ENCODE data around the gene AKT1S1. TPM values are rescaled to one million over a fixed set of nuclear protein-coding genes. Genes with fewer than 3 reads are reported as not detected.

The AKT1S1 gene
- total and polyA plus RNA-seq, 2 of the 13 experiments (the other 11 are each of a cell fraction or from before 2014, with no cell fraction given), result 13.5 to 27.8 TPM

DNA sequence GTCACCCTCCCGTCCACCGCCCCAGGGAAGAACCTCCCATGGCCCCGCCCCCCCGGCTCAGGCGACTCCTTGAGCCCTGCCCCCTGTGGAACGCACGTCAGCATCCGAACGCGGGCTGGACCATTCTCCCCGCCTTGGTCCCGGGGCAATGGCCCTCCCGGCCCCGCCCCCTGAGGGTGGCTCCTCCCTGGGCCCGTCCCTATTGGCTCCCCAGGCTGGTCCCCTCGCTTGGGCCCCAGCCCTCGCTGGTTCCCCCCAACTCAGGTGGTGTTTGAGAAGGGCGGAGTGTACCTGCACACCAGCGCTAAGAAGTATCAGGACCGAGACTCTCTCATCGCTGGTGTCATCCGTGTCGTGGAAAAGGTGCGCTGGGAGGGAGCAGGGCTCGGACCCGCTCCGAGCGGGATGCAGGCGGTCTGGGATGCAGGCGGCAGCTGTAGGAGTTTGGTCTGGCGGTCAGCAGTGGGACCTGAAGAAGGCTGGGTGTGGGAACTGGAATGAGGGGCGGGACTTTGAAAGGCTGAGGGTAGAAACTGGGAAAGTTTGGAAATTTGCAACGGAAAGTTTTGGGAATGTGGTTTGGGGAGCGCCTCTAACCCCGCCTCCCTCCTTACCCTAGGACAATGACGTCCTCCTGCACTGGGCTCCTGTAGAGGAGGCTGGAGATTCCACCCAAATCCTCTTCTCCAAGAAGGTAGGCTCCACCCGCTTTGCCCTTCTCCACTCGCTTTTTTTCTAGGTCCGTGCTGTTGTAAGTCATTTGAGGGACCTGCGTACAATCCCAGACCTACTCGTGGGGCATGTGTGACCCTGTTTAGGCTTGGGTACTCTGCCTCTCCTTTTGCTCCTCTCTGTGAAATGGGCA is 956 bp upstream of the AKT1S1 start:
- ChIA-PET POLR2A (interaction anchor here (1.0 to 3.3 kb wide), 6 partner anchors 9 to 238 kb away, joined by 4 to 21 read pairs (median 16); partner anchors contain the start of genes ATF5, NUP62, PNKP and PTOV1), CTCF (ENCODE audit: low intra/inter-chr PET ratio, low total read pairs) (no interaction called here)
- Histone ChIP-seq H2AFZ (ENCODE audit: low read length) (no peak overlapping the region), H3K4me1 (ENCODE audit: insufficient read depth, low read length) (peaks cover 31% of the 10 kb centered on the region), H3K79me2 (ENCODE audit: insufficient read depth, low read length) (peaks cover 38% of the 10 kb centered on the region), H3K27ac (ENCODE audit: extremely low read length, insufficient read depth, low read length) (peak overlapping the region; percentile 99), H4K20me1 (ENCODE audit: insufficient read depth, low read length) (peaks cover 5% of the 10 kb centered on the region; the same call in 1 of the 2 replicates), H3K4me2 (ENCODE audit: low read depth, low read length) (peak overlapping the region; percentile 76), H3K9me3 (ENCODE audit: low read length) (no peaks in the 10 kb centered on the region), H3K27me3 (ENCODE audit: control insufficient read depth in 1 of 2, insufficient read depth in 2 of 2, low read length in 2 of 2) (no peaks in the 10 kb centered on the region; a peak in 1 of 5 replicates), H3K36me3 (replicated peaks in 1 of 2; ENCODE audit: control insufficient read depth in 1 of 2, insufficient read depth in 2 of 2, low read length in 2 of 2) (peaks cover 18 to 48% of the 10 kb centered on the region in 2 experiments), H3K9ac (ENCODE audit: insufficient read depth, low read depth, low read length) (peak overlapping the region; percentile 89), H3K4me3 (replicated peaks in 1 of 3; ENCODE audit: insufficient read depth in 1 of 3, low read depth in 2 of 3, low read length in 3 of 3) (peak overlapping the region; percentile 69 to 99 (median 72))
- in situ Hi-C loops (cut with HindIII; ENCODE audit: extremely low pct_ligation_motif_present, low pct_unique_long_range_greater_than_20kb), result no loop called here
- ATAC-seq, result peak; percentile 80
- BruUV-seq (replicated peaks), result no TSS peak
- intact Hi-C loops (cut with micrococcal nuclease; ENCODE audit: unreplicated experiment), result no loop called here
- FAIRE-seq, result peak; percentile 56
- peak; percentile 93 for DNase-seq (ENCODE audit: low spot score)
- WGBS (ENCODE audit: low lambda C conversion rate), result 23% methylated on average over 25 of the region's 41 CpGs
- no peak for TF ChIP-seq SP1 (IDR thresholded peaks at IDR 0.05)
- TF ChIP-seq SP1 (CRISPR knock-in tag; IDR thresholded peaks at IDR 0.05), result peak; percentile 75
- TF ChIP-seq, protein P1, sequence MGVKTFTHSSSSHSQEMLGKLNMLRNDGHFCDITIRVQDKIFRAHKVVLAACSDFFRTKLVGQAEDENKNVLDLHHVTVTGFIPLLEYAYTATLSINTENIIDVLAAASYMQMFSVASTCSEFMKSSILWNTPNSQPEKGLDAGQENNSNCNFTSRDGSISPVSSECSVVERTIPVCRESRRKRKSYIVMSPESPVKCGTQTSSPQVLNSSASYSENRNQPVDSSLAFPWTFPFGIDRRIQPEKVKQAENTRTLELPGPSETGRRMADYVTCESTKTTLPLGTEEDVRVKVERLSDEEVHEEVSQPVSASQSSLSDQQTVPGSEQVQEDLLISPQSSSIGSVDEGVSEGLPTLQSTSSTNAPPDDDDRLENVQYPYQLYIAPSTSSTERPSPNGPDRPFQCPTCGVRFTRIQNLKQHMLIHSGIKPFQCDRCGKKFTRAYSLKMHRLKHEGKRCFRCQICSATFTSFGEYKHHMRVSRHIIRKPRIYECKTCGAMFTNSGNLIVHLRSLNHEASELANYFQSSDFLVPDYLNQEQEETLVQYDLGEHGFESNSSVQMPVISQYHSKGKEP (CRISPR knock-in tag; IDR thresholded peaks at IDR 0.05), result no peak
- TF ChIP-seq ZNF619 (CRISPR knock-in tag; IDR thresholded peaks at IDR 0.05), result 0 out of 2 replicates have a peak, but pooled peaks have one; percentile 71
- TF ChIP-seq KLF16 (CRISPR knock-in tag; IDR thresholded peaks at IDR 0.05), result 0 out of 4 replicates have a peak, but pooled peaks of 1 of the 2 experiments have one; percentile 5
- TF ChIP-seq POLR2G (IDR thresholded peaks at IDR 0.05; ENCODE audit: low read depth, low read length), result peak; percentile 21; the same call in 1 of the 2 replicates
- TF ChIP-seq, protein P2, sequence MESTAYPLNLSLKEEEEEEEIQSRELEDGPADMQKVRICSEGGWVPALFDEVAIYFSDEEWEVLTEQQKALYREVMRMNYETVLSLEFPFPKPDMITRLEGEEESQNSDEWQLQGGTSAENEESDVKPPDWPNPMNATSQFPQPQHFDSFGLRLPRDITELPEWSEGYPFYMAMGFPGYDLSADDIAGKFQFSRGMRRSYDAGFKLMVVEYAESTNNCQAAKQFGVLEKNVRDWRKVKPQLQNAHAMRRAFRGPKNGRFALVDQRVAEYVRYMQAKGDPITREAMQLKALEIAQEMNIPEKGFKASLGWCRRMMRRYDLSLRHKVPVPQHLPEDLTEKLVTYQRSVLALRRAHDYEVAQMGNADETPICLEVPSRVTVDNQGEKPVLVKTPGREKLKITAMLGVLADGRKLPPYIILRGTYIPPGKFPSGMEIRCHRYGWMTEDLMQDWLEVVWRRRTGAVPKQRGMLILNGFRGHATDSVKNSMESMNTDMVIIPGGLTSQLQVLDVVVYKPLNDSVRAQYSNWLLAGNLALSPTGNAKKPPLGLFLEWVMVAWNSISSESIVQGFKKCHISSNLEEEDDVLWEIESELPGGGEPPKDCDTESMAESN (CRISPR knock-in tag; conservative IDR thresholded peaks at IDR 0.05), result peak; percentile 48; the same call in 1 of the 2 replicates
- TF ChIP-seq, protein P3, sequence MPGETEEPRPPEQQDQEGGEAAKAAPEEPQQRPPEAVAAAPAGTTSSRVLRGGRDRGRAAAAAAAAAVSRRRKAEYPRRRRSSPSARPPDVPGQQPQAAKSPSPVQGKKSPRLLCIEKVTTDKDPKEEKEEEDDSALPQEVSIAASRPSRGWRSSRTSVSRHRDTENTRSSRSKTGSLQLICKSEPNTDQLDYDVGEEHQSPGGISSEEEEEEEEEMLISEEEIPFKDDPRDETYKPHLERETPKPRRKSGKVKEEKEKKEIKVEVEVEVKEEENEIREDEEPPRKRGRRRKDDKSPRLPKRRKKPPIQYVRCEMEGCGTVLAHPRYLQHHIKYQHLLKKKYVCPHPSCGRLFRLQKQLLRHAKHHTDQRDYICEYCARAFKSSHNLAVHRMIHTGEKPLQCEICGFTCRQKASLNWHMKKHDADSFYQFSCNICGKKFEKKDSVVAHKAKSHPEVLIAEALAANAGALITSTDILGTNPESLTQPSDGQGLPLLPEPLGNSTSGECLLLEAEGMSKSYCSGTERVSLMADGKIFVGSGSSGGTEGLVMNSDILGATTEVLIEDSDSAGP (CRISPR knock-in tag; IDR thresholded peaks at IDR 0.05; ENCODE audit: borderline replicate concordance), result peak; percentile 51
- TF ChIP-seq, protein P4, sequence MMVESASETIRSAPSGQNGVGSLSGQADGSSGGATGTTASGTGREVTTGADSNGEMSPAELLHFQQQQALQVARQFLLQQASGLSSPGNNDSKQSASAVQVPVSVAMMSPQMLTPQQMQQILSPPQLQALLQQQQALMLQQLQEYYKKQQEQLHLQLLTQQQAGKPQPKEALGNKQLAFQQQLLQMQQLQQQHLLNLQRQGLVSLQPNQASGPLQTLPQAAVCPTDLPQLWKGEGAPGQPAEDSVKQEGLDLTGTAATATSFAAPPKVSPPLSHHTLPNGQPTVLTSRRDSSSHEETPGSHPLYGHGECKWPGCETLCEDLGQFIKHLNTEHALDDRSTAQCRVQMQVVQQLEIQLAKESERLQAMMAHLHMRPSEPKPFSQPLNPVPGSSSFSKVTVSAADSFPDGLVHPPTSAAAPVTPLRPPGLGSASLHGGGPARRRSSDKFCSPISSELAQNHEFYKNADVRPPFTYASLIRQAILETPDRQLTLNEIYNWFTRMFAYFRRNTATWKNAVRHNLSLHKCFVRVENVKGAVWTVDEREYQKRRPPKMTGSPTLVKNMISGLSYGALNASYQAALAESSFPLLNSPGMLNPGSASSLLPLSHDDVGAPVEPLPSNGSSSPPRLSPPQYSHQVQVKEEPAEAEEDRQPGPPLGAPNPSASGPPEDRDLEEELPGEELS (CRISPR knock-in tag; IDR thresholded peaks at IDR 0.05), result peak; percentile 31; the same call in 1 of the 2 replicates
- TF ChIP-seq HNRNPH1 (optimal IDR thresholded peaks at IDR 0.05; ENCODE audit: low read depth, low read length), result peak; percentile 10
- 0 out of 2 replicates have a peak, but pooled peaks have one; percentile 8 for TF ChIP-seq MED1 (CRISPR knock-in tag; IDR thresholded peaks at IDR 0.05)
- TF ChIP-seq SMC3 (IDR thresholded peaks at IDR 0.05; ENCODE audit: low read length), result no peak
- peak; percentile 89; the same call in 1 of the 2 replicates for TF ChIP-seq ZNF558 (CRISPR knock-in tag; IDR thresholded peaks at IDR 0.05; ENCODE audit: borderline replicate concordance)
- TF ChIP-seq, protein P5, sequence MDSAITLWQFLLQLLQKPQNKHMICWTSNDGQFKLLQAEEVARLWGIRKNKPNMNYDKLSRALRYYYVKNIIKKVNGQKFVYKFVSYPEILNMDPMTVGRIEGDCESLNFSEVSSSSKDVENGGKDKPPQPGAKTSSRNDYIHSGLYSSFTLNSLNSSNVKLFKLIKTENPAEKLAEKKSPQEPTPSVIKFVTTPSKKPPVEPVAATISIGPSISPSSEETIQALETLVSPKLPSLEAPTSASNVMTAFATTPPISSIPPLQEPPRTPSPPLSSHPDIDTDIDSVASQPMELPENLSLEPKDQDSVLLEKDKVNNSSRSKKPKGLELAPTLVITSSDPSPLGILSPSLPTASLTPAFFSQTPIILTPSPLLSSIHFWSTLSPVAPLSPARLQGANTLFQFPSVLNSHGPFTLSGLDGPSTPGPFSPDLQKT (CRISPR knock-in tag; IDR thresholded peaks at IDR 0.05; ENCODE audit: borderline replicate concordance), result no peak
